HepG2 (cell line): ENCODE data around the gene ERBB4. TPM values are rescaled to one million over a fixed set of nuclear protein-coding genes. Genes with fewer than 3 reads are reported as not detected.
A peak's percentile ranks its signal among the peaks of the same experiment; 100 is the strongest.

Source experiments
- ATAC-seq: fragments of 200-7000 bp; cut with Tn5 transposase; 3 replicates; pipeline ENCODE4 v1.9.1; 2020; ENCODE audit warnings: mild to moderate bottlenecking, moderate library complexity
- BruUV-seq: library from RNA; stranded (reverse); fragments of 400-500 nt; replicated peaks from 2 replicates; lab custom pipeline; 2021; lab: Mats Ljungman, UMichigan
- CTCF ChIA-PET: fragments of 300-600 bp; formaldehyde crosslinking; extraction: SDS; loops from one replicate; lab custom pipeline; 2021; ENCODE audit warnings: low total read pairs, inconsistent platforms, low intra/inter-chr PET ratio; lab: Yijun Ruan, JAX
- POLR2A ChIA-PET: fragments of 350-600 bp; sonication (Branson Sonifier 250); formaldehyde crosslinking; loops from one replicate; lab custom pipeline; 2020; ENCODE audit warnings: antibody characterized with exemption, inconsistent platforms; lab: Yijun Ruan, JAX
- DNase-seq: peaks from one replicate; pipeline ENCODE4 v3.0.0-alpha.2; 2015; ENCODE audit warnings: low spot score
- FAIRE-seq: peaks from 3 replicates; lab custom pipeline; 2011; peaks lifted over from hg19 to GRCh38; lab: Jason Lieb, UNC
- H2AFZ ChIP-seq: one replicate; pipeline ENCODE4 v1.6.1; 2011; ENCODE audit warnings: low read length, inconsistent platforms
- H3K27ac ChIP-seq: fragments of 300-600 bp; 3 replicates; pipeline ENCODE4 v1.8.0; 2011; ENCODE audit warnings: mixed run types, mild to moderate bottlenecking, mixed read lengths, low read length, inconsistent platforms; ENCODE audit not compliant: insufficient read depth; ENCODE audit errors: extremely low read length
- H3K27me3 ChIP-seq, 2 experiments: fragments of 200-600 bp in 1 of 2; 2 replicates in 1 of 2; 3 replicates in 1 of 2; pipeline versions ENCODE4 v1.6.0 to v1.8.0; 2011; ENCODE audit warnings: low read length in 2 of 2, mild to moderate bottlenecking in 2 of 2, moderate library complexity in 2 of 2, inconsistent platforms in 1 of 2; ENCODE audit not compliant: insufficient read depth in 2 of 2, control insufficient read depth in 1 of 2
- H3K36me3 ChIP-seq, 2 experiments: fragments of 200-600 bp in 1 of 2; replicated peaks in 1 of 2; 2 replicates in 1 of 2; 3 replicates in 1 of 2; pipeline versions ENCODE4 v1.5.1 to v1.8.0; 2011; ENCODE audit warnings: low read length in 2 of 2, inconsistent platforms in 1 of 2; ENCODE audit not compliant: insufficient read depth in 2 of 2, control insufficient read depth in 1 of 2
- H3K4me1 ChIP-seq: 2 replicates; pipeline ENCODE4 v1.5.1; 2012; ENCODE audit warnings: low read length, inconsistent platforms; ENCODE audit not compliant: insufficient read depth
- H3K4me2 ChIP-seq: 2 replicates; pipeline ENCODE4 v1.6.0; 2011; ENCODE audit warnings: low read depth, low read length, inconsistent platforms
- H3K4me3 ChIP-seq, 3 experiments: fragments of 200-600 bp in 1 of 3; sonication (generic), shearing (Covaris generic) in 1 of 3; replicated peaks in 1 of 3; 2 replicates each; pipeline ENCODE4 v1.5.1; 2011 to 2016; ENCODE audit warnings: low read length in 3 of 3, inconsistent platforms in 2 of 3, low read depth in 2 of 3, mild to moderate bottlenecking in 2 of 3, control low read depth in 1 of 3, mixed read lengths in 1 of 3; ENCODE audit not compliant: insufficient read depth in 1 of 3
- H3K79me2 ChIP-seq: one replicate; pipeline ENCODE4 v1.6.1; 2011; ENCODE audit warnings: low read length, inconsistent platforms; ENCODE audit not compliant: insufficient read depth
- H3K9ac ChIP-seq: 2 replicates; pipeline ENCODE4 v1.6.0; 2011; ENCODE audit warnings: mild to moderate bottlenecking, low read depth, low read length, inconsistent platforms; ENCODE audit not compliant: insufficient read depth
- H3K9me3 ChIP-seq: 2 replicates; pipeline ENCODE4 v1.5.1; 2012; ENCODE audit warnings: mild to moderate bottlenecking, low read length
- H4K20me1 ChIP-seq: 2 replicates; pipeline ENCODE4 v1.6.0; 2011; ENCODE audit warnings: inconsistent platforms, mild to moderate bottlenecking, low read length, moderate library complexity; ENCODE audit not compliant: insufficient read depth
- ATM ChIP-seq: fragments of 450-650 bp; IDR thresholded peaks from 2 replicates; pipeline ENCODE4 v1.7.1; 2017; ENCODE audit warnings: mild to moderate bottlenecking, borderline replicate concordance
- CHD4 ChIP-seq: fragments of 200-600 bp; sonication (generic); IDR thresholded peaks from 2 replicates; pipeline ENCODE4 v1.7.0; 2017; ENCODE audit warnings: mild to moderate bottlenecking, low read length, borderline replicate concordance
- CREB1 ChIP-seq, 2 experiments: fragments of 450-650 bp in 1 of 2; IDR thresholded peaks; 2 replicates each; pipeline ENCODE4 v1.6.1; 2016 to 2017; ENCODE audit warnings: control low read depth in 1 of 2, mild to moderate bottlenecking in 1 of 2, missing compliant biosample characterization in 1 of 2, missing genetic modification characterization in 1 of 2
- GATAD1 ChIP-seq: IDR thresholded peaks from 2 replicates; pipeline ENCODE4 v1.6.1; 2016; ENCODE audit warnings: missing genetic modification reagents, missing compliant biosample characterization
- GLI4 ChIP-seq: sonication (generic); formaldehyde crosslinking; IDR thresholded peaks from 2 replicates; pipeline ENCODE4 v1.5.1; 2020; ENCODE audit warnings: missing genetic modification reagents, mild to moderate bottlenecking, moderate library complexity, borderline replicate concordance
- ISL2 ChIP-seq: sonication (generic); formaldehyde crosslinking; IDR thresholded peaks from 2 replicates; pipeline ENCODE4 v1.5.0; 2020; ENCODE audit warnings: missing genetic modification reagents
- KLF16 ChIP-seq, 2 experiments: sonication (generic) in 1 of 2; formaldehyde crosslinking in 1 of 2; IDR thresholded peaks; 2 replicates each; pipeline versions ENCODE4 v1.6.1 to v1.8.0; 2016 to 2023; ENCODE audit warnings: missing genetic modification reagents in 2 of 2, missing compliant biosample characterization in 1 of 2
- MTF2 ChIP-seq: sonication (generic); formaldehyde crosslinking; IDR thresholded peaks from 2 replicates; pipeline ENCODE4 v1.5.0; 2020; ENCODE audit warnings: missing genetic modification reagents, borderline replicate concordance
- NAIF1 ChIP-seq: sonication (generic); formaldehyde crosslinking; IDR thresholded peaks from 2 replicates; pipeline ENCODE4 v1.5.0; 2020; ENCODE audit warnings: mild to moderate bottlenecking, missing genetic modification reagents, borderline replicate concordance
- NBN ChIP-seq: fragments of 450-650 bp; conservative IDR thresholded peaks from 2 replicates; pipeline ENCODE4 v1.6.1; 2017
- NFKB2 ChIP-seq: sonication (generic); formaldehyde crosslinking; IDR thresholded peaks from 2 replicates; pipeline ENCODE4 v1.4.0; 2020; ENCODE audit warnings: missing genetic modification reagents, borderline replicate concordance
- PCBP1 ChIP-seq: fragments of 200-400 bp; formaldehyde crosslinking; IDR thresholded peaks from 2 replicates; pipeline ENCODE4 v1.6.1; 2017; ENCODE audit warnings: mild to moderate bottlenecking, low read depth, low read length, borderline replicate concordance
- PITX1 ChIP-seq: sonication (generic); formaldehyde crosslinking; IDR thresholded peaks from 2 replicates; pipeline ENCODE4 v1.5.1; 2020; ENCODE audit warnings: mild to moderate bottlenecking, missing genetic modification reagents
- RAD51 ChIP-seq: fragments of 450-650 bp; IDR thresholded peaks from 2 replicates; pipeline ENCODE4 v1.6.1; 2016; ENCODE audit warnings: borderline replicate concordance
- RARA ChIP-seq: IDR thresholded peaks from 2 replicates; pipeline ENCODE4 v1.6.1; 2016; ENCODE audit warnings: missing genetic modification reagents, missing compliant biosample characterization
- RELA ChIP-seq: sonication (generic); formaldehyde crosslinking; IDR thresholded peaks from 2 replicates; pipeline ENCODE4 v1.4.0; 2020; ENCODE audit warnings: missing genetic modification reagents
- RXRB ChIP-seq: IDR thresholded peaks from 2 replicates; pipeline ENCODE4 v1.6.1; 2016; ENCODE audit warnings: borderline replicate concordance, missing genetic modification reagents, missing compliant biosample characterization
- TARDBP ChIP-seq: sonication (generic); formaldehyde crosslinking; IDR thresholded peaks from 2 replicates; pipeline ENCODE4 v1.8.0; 2022; ENCODE audit warnings: mild to moderate bottlenecking, missing genetic modification reagents
- TCF7L2 ChIP-seq: IDR thresholded peaks from 2 replicates; pipeline ENCODE4 v1.6.1; 2011; ENCODE audit warnings: mild to moderate bottlenecking, low read depth, low read length, moderate library complexity
- U2AF2 ChIP-seq: fragments of 200-400 bp; formaldehyde crosslinking; IDR thresholded peaks from 2 replicates; pipeline ENCODE4 v1.6.1; 2017; ENCODE audit warnings: low read depth, mild to moderate bottlenecking, low read length
- ZEB1 ChIP-seq: IDR thresholded peaks from 2 replicates; pipeline ENCODE4 v1.6.1; 2012; ENCODE audit warnings: mild to moderate bottlenecking, low read depth, inconsistent platforms; ENCODE audit not compliant: insufficient replicate concordance
- ZKSCAN8 ChIP-seq: IDR thresholded peaks from 2 replicates; pipeline ENCODE4 v1.6.1; 2016; ENCODE audit warnings: borderline replicate concordance, missing genetic modification reagents, missing compliant biosample characterization
- ZNF138 ChIP-seq: sonication (generic); formaldehyde crosslinking; IDR thresholded peaks from 2 replicates; pipeline ENCODE4 v1.5.0; 2020; ENCODE audit warnings: mild to moderate bottlenecking, low read depth, missing genetic modification reagents
- ZNF20 ChIP-seq: sonication (generic); formaldehyde crosslinking; IDR thresholded peaks from 2 replicates; pipeline ENCODE4 v1.4.0; 2020; ENCODE audit warnings: mild to moderate bottlenecking, moderate library complexity, missing genetic modification reagents
- ZNF331 ChIP-seq: sonication (generic); formaldehyde crosslinking; IDR thresholded peaks from 2 replicates; pipeline ENCODE4 v1.4.0; 2020; ENCODE audit warnings: missing genetic modification reagents
- ZNF333 ChIP-seq: sonication (generic); formaldehyde crosslinking; IDR thresholded peaks from 2 replicates; pipeline ENCODE4 v1.4.0; 2020; ENCODE audit warnings: mild to moderate bottlenecking, missing genetic modification reagents, borderline replicate concordance
- ZNF451 ChIP-seq: sonication (generic); formaldehyde crosslinking; IDR thresholded peaks from 2 replicates; pipeline ENCODE4 v1.5.0; 2020; ENCODE audit warnings: mild to moderate bottlenecking, missing genetic modification reagents
- ZNF605 ChIP-seq: sonication (generic); formaldehyde crosslinking; IDR thresholded peaks from 2 replicates; pipeline ENCODE4 v1.8.0; 2022; ENCODE audit warnings: mild to moderate bottlenecking, missing genetic modification reagents
- WGBS: methylation state at CpG from one replicate; pipeline ENCODE4 v1.1.6; 2017; ENCODE audit warnings: low lambda C conversion rate; 5-methylcytosine and 5-hydroxymethylcytosine counted together
- in situ Hi-C: cut with HindIII; loops from 2 replicates; pipeline ENCODE4 v1.10.0; 2017; ENCODE audit warnings: low pct_unique_long_range_greater_than_20kb; ENCODE audit not compliant: extremely low pct_ligation_motif_present
- intact Hi-C: fragments of 100-400 bp; cut with micrococcal nuclease; formaldehyde crosslinking; loops from one replicate; pipeline ENCODE4 v1.10.0; 2022; ENCODE audit not compliant: unreplicated experiment
- polyA plus RNA-seq, 8 experiments: library from polyadenylated mRNA; depleted of rRNA in 3 of 8; stranded (reverse) in 7 of 8; unstranded in 1 of 8; fragments of >200 nt; fragmentation: Illumina TruSeq in 4 of 8; extraction: Trizol in 4 of 8; gene quantifications; 2 replicates each; pipeline versions ENCODE4 v1.2.1 to v1.2.3, GENCODE V29; 2011 to 2016; ENCODE audit warnings: low read depth in 4 of 8, missing spikeins in 1 of 8, mixed read lengths in 1 of 8; ENCODE audit not compliant: insufficient read depth in 1 of 8
- total RNA-seq, 5 experiments: library from RNA; depleted of rRNA; stranded (reverse); fragments of >200 nt; fragmentation: Illumina TruSeq; extraction: Trizol; gene quantifications; 2 replicates each; pipeline ENCODE4 v1.2.3, GENCODE V29; 2016; ENCODE audit warnings: low read depth in 1 of 5
- TF ChIP-seq, protein P1 (sequence below): IDR thresholded peaks from 2 replicates; pipeline ENCODE4 v1.6.1; 2016; ENCODE audit warnings: low read depth, borderline replicate concordance
- TF ChIP-seq, protein P2 (sequence below): sonication (generic); formaldehyde crosslinking; IDR thresholded peaks from 2 replicates; pipeline ENCODE4 v1.4.0; 2020; ENCODE audit warnings: mild to moderate bottlenecking, low read depth, missing genetic modification reagents

ERBB4 gene
- total and polyA plus RNA-seq, 2 of the 13 experiments (the other 11 are each of a cell fraction or from before 2014, with no cell fraction given), result not detected

DNA sequence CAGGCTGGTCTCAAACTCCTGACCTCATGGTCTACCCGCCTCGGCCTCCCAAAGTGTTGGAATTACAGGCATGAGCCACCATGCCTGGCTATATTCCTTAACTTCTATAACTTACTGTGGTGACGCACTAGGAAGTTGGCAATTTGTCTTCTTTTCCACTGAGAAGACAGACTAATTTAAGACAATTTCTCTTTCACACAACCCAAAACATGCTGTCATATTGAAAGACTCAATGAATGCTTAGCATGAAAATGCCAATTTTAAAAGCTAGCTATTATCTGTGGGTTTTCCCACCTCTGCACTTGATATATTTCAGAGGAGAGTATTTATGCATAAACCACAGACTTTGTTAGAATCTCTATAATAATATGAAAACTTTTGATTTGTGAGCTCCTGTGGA is 84.5 kb downstream of the ERBB4 start:
- 93% methylated on average over 3 of the region's 3 CpGs for WGBS
- no peak for ATAC-seq

DNA sequence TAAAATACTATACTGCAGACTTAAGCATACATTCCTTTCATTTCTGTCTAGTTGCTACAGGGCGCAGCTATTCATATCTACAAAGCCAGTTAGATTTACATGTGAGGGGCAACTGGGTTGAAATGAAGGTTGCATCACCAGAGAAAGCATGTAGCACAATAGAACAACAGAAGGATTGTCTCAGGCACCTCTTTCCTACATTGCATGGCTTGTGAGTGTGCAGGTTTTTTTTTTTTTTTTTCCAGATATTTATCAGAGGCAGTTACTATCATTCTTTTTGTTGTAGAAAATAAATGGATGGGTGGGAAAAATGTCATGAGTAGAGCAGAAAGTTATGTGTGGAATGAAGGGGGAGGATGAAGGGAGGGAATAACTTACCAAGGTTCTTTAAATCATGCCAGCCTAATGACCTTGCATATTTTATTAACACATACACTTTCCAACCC is 86.8 kb downstream of the ERBB4 start:
- POLR2A ChIA-PET, result no interaction called here
- H3K27ac ChIP-seq, result peak overlapping the region; percentile 49
- peak overlapping the region in 1 of 3 experiments; percentile 1; a peak in 1 of 6 replicates for H3K4me3 ChIP-seq
- FAIRE-seq, result peak; percentile 90
- CTCF ChIA-PET, result no interaction called here
- H3K4me2 ChIP-seq, result peak overlapping the region; percentile 46
- H3K4me1 ChIP-seq, result peaks cover 52% of the 10 kb centered on the region
- intact Hi-C loops, result loop anchor here (1.0 kb wide), 1 partner anchor 93 kb away; no protein-coding TSS in a partner anchor
- no TSS peak for BruUV-seq
- WGBS, result 0% methylated on average over 1 of the region's 1 CpG
- no peaks in the 10 kb centered on the region for H3K36me3 ChIP-seq
- no peak overlapping the region for H2AFZ ChIP-seq
- no peak overlapping the region for H3K9ac ChIP-seq
- no peaks in the 10 kb centered on the region for H3K27me3 ChIP-seq
- no peaks in the 10 kb centered on the region for H3K79me2 ChIP-seq
- in situ Hi-C loops, result no loop called here
- no peaks in the 10 kb centered on the region for H3K9me3 ChIP-seq
- peak; percentile 99 for ATAC-seq
- peak; percentile 99 for DNase-seq
- no peaks in the 10 kb centered on the region for H4K20me1 ChIP-seq
- TF ChIP-seq TCF7L2, result peak; percentile 35; the same call in 1 of the 2 replicates
- peak; percentile 70 for TF ChIP-seq ISL2 (CRISPR knock-in tag)
- no peak for TF ChIP-seq ZNF333 (CRISPR knock-in tag)
- 0 out of 2 replicates have a peak, but pooled peaks have one; percentile 38 for TF ChIP-seq ZNF331 (CRISPR knock-in tag)
- no peak for TF ChIP-seq ATM
- no peak for TF ChIP-seq GATAD1 (CRISPR knock-in tag)
- TF ChIP-seq CREB1 (IDR thresholded peaks at IDR 0.05), result no peak
- peak; percentile 26; the same call in 1 of the 2 replicates for TF ChIP-seq CREB1 (CRISPR knock-in tag; IDR thresholded peaks at IDR 0.05)
- TF ChIP-seq ZNF605 (CRISPR knock-in tag), result no peak
- no peak for TF ChIP-seq PITX1
- TF ChIP-seq ZKSCAN8 (CRISPR knock-in tag), result 0 out of 2 replicates have a peak, but pooled peaks have one; percentile 39
- peak; percentile 50; the same call in 1 of the 2 replicates for TF ChIP-seq CHD4
- no peak for TF ChIP-seq MTF2
- no peak for TF ChIP-seq U2AF2

More for the DNA sequence above, 84.5 kb downstream of the ERBB4 start:
- POLR2A ChIA-PET, result no interaction called here
- Histone ChIP-seq H3K36me3 (no peaks in the 10 kb centered on the region), H3K4me2 (no peak overlapping the region), H3K79me2 (no peaks in the 10 kb centered on the region), H3K27me3 (no peaks in the 10 kb centered on the region), H4K20me1 (no peaks in the 10 kb centered on the region), H3K9ac (no peak overlapping the region), H3K4me3 (no peak overlapping the region)
- in situ Hi-C loops, result no loop called here
- FAIRE-seq (no peak), DNase-seq (no peak)
- intact Hi-C loops, result no loop called here
- TF ChIP-seq KLF16 (CRISPR knock-in tag; IDR thresholded peaks at IDR 0.05) (no peak), ZNF20 (CRISPR knock-in tag) (no peak), ZEB1 (no peak), TARDBP (CRISPR knock-in tag) (no peak), NBN (no peak), GLI4 (CRISPR knock-in tag) (no peak), NAIF1 (CRISPR knock-in tag) (no peak), ZNF451 (CRISPR knock-in tag) (no peak), RAD51 (no peak), RELA (CRISPR knock-in tag) (no peak), RXRB (CRISPR knock-in tag) (no peak), PCBP1 (no peak), RARA (CRISPR knock-in tag) (no peak), ZNF138 (CRISPR knock-in tag) (no peak), NFKB2 (no peak)
- TF ChIP-seq, protein P1, sequence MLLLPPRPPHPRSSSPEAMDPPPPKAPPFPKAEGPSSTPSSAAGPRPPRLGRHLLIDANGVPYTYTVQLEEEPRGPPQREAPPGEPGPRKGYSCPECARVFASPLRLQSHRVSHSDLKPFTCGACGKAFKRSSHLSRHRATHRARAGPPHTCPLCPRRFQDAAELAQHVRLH, result no peak
- TF ChIP-seq, protein P2, sequence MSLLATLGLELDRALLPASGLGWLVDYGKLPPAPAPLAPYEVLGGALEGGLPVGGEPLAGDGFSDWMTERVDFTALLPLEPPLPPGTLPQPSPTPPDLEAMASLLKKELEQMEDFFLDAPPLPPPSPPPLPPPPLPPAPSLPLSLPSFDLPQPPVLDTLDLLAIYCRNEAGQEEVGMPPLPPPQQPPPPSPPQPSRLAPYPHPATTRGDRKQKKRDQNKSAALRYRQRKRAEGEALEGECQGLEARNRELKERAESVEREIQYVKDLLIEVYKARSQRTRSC (CRISPR knock-in tag), result no peak
- TF ChIP-seq, all 625 proteins: peak for 0
- BruUV-seq, result no TSS peak
- Histone ChIP-seq H3K4me1 (peaks cover 38% of the 10 kb centered on the region), H3K27ac (no peak overlapping the region), H2AFZ (no peak overlapping the region), H3K9me3 (no peaks in the 10 kb centered on the region)
- CTCF ChIA-PET, result no interaction called here
